HG03442 (cell line): ENCODE measurements around the gene ZXDC.

Experiments used
- ATAC-seq: cut with Tn5 transposase; IDR thresholded peaks from one replicate; pipeline ENCODE4 v1.9.1; 2021; ENCODE audit warnings: mild to moderate bottlenecking, moderate library complexity; ENCODE audit not compliant: unreplicated experiment

The ZXDC gene

GRCh38 chr3:126476166-126477060 is 722 bp upstream of the ZXDC start:
- peak; percentile 22 for ATAC-seq

GRCh38 chr3:126474498-126475412 is 936 bp downstream of the ZXDC start:
- peak; percentile 10 for ATAC-seq

GRCh38 chr3:126473292-126474168 is 2.2 kb downstream of the ZXDC start:
- no peak for ATAC-seq

GRCh38 chr3:126472277-126473006 is 3.2 kb downstream of the ZXDC start:
- ATAC-seq, result no peak

- ATAC-seq, result no peak
Measured at GRCh38 chr3:126469479-126469878, 6.2 kb downstream of the ZXDC start.

- no peak for ATAC-seq
Measured at GRCh38 chr3:126468028-126468891, 7.4 kb downstream of the ZXDC start.

- ATAC-seq, result no peak
Measured at GRCh38 chr3:126467611-126467955, 8.1 kb downstream of the ZXDC start.

GRCh38 chr3:126466886-126467610 is 8.6 kb downstream of the ZXDC start:
- no peak for ATAC-seq

GRCh38 chr3:126465928-126466544 is 9.7 kb downstream of the ZXDC start:
- no peak for ATAC-seq

GRCh38 chr3:126464997-126465396 is 10.7 kb downstream of the ZXDC start:
- ATAC-seq, result no peak

GRCh38 chr3:126464494-126464893 is 11.2 kb downstream of the ZXDC start:
- ATAC-seq, result no peak

- no peak for ATAC-seq
Measured at GRCh38 chr3:126464093-126464492, 11.6 kb downstream of the ZXDC start.

- no peak for ATAC-seq
Measured at GRCh38 chr3:126463521-126463920, 12.2 kb downstream of the ZXDC start.

- no peak for ATAC-seq
Measured at GRCh38 chr3:126461450-126462070, 14.1 kb downstream of the ZXDC start.

- no peak for ATAC-seq
Measured at GRCh38 chr3:126460381-126460780, 15.3 kb downstream of the ZXDC start.

- ATAC-seq, result no peak
Measured at GRCh38 chr3:126459763-126460127, 15.9 kb downstream of the ZXDC start.

- no peak for ATAC-seq
Measured at GRCh38 chr3:126459111-126459762, 16.5 kb downstream of the ZXDC start.
